Lung (tissue), 12 donors: ENCODE results near the gene PODXL. TPM values are rescaled to one million over a fixed set of nuclear protein-coding genes. Genes with fewer than 3 reads are reported as not detected.

ENCODE experiments used
- ATAC-seq: fragments of 200-7000 bp; cut with Tn5 transposase; one replicate; pipeline ENCODE4 v1.9.1; 2020; ENCODE audit warnings: moderate number of reproducible peaks; ENCODE audit not compliant: insufficient read depth, low FRiP score
- DNase-seq, 3 donors: peaks; one replicate each; pipeline ENCODE4 v3.0.0-alpha.2; 2013 to 2017
- H3K27ac ChIP-seq, 2 donors: one replicate each; pipeline ENCODE4 v1.5.1; 2013; ENCODE audit warnings: mild to moderate bottlenecking in 2 of 2, moderate library complexity in 2 of 2, control low read depth in 1 of 2, inconsistent platforms in 1 of 2, low read depth in 1 of 2, low read length in 1 of 2
- H3K27me3 ChIP-seq, 3 donors: one replicate each; pipeline ENCODE4 v1.5.1; 2013; ENCODE audit warnings: low read length in 2 of 3; ENCODE audit not compliant: control insufficient read depth in 3 of 3, insufficient read depth in 3 of 3
- H3K36me3 ChIP-seq, 4 donors: one replicate each; pipeline ENCODE4 v1.5.1; 2013; ENCODE audit warnings: low read length in 4 of 4, mild to moderate bottlenecking in 1 of 4, moderate library complexity in 1 of 4; ENCODE audit not compliant: control insufficient read depth in 4 of 4, insufficient read depth in 4 of 4
- H3K4me1 ChIP-seq, 5 donors: one replicate each; pipeline ENCODE4 v1.5.1; 2013; ENCODE audit warnings: low read length in 5 of 5, mild to moderate bottlenecking in 2 of 5, moderate library complexity in 1 of 5; ENCODE audit not compliant: control insufficient read depth in 5 of 5, insufficient read depth in 5 of 5
- H3K4me3 ChIP-seq: one replicate; pipeline ENCODE4 v1.5.1; 2013; ENCODE audit warnings: mild to moderate bottlenecking, control low read depth, moderate library complexity
- H3K9ac ChIP-seq, 2 donors: one replicate each; pipeline ENCODE4 v1.5.1; 2013; ENCODE audit warnings: low read length in 2 of 2, control low read depth in 1 of 2; ENCODE audit not compliant: insufficient read depth in 1 of 2
- H3K9me3 ChIP-seq, 4 donors: one replicate each; pipeline ENCODE4 v1.5.1; 2013; ENCODE audit warnings: low read length in 3 of 4, mild to moderate bottlenecking in 1 of 4, moderate library complexity in 1 of 4; ENCODE audit not compliant: control insufficient read depth in 4 of 4, insufficient read depth in 3 of 4
- CTCF ChIP-seq: IDR thresholded peaks from 2 replicates; pipeline ENCODE4 v1.5.1; 2012; ENCODE audit warnings: mild to moderate bottlenecking; ENCODE audit errors: control extremely low read depth, extremely low read depth
- whole genome bisulfite sequencing, 2 donors: extraction: QIAGEN DNeasy Blood & Tissue Kit; methylation state at CpG; one replicate each; pipeline ENCODE4 v1.1.7; 2013; 5-methylcytosine and 5-hydroxymethylcytosine counted together
- polyA plus RNA-seq, 2 donors: library from polyadenylated mRNA; stranded (reverse); fragments of 200-250 nt; gene quantifications; one replicate each; pipeline ENCODE4 v1.2.1, GENCODE V29; 2013
- total RNA-seq, 2 donors: library from RNA; depleted of rRNA in 1 of 2; stranded (reverse); fragments of >200 nt in 1 of 2; gene quantifications; one replicate each; pipeline ENCODE4 v1.2.1, GENCODE V29; 2014 to 2021
- donor health status: control.
- donor health status: control.
- donor health status: Bipolar disorder and iron deficiency.
- donor health status: healthy.
- donor health status: DM: yes; HTN: yes; CAD: no.

The PODXL gene
- total and polyA plus RNA-seq, 4 donors, result 24.3 to 133 (median 57.6) TPM

DNA sequence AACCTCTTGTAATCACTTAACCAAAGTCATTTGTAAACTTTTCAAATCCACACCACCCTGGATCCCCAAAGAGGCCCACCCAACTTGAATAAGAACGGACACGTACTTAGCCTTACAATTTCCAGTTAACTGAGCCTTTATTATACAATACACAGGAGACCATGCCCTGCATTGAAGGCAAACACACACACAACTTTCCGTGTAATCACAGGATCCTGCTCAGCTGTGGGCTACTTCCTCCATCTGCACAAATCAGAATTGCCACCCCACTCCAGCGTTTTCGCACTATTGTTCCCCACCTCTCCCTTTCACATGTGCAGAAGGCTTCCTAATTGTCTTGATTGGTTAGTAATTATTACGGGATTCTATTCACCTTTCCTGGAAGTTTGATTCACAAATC lies 12.1 kb upstream of the PODXL start:
- no peaks in the 10 kb centered on the region for H3K9me3 ChIP-seq
- no peak overlapping the region for H3K4me3 ChIP-seq
- no peaks in the 10 kb centered on the region for H3K27me3 ChIP-seq
- no peak overlapping the region for H3K27ac ChIP-seq
- H3K4me1 ChIP-seq, result peaks cover 0 to 6% (median 0%) of the 10 kb centered on the region in 5 donors
- DNase-seq (no peak), ATAC-seq (no peak)
- no peak overlapping the region for H3K9ac ChIP-seq
- no peak for TF ChIP-seq CTCF
- no peaks in the 10 kb centered on the region for H3K36me3 ChIP-seq
- WGBS, 2 donors, result 81% methylated on average over 6 of the region's 6 CpGs

GRCh38 chr7:131564640-131565039 lies 8.2 kb upstream of the PODXL start:
- H3K4me3 ChIP-seq, result no peak overlapping the region

GRCh38 chr7:131563918-131564317 lies 7.5 kb upstream of the PODXL start:
- Histone ChIP-seq H3K4me1 (peaks cover 0 to 5% (median 0%) of the 10 kb centered on the region in 5 donors), H3K27ac (no peak overlapping the region), H3K4me3 (no peak overlapping the region), H3K36me3 (no peaks in the 10 kb centered on the region), H3K9ac (no peak overlapping the region), H3K9me3 (no peaks in the 10 kb centered on the region), H3K27me3 (peaks cover 0 to 2% (median under 1%) of the 10 kb centered on the region in 3 donors)
- 86 to 88% methylated on average over 5 of the region's 5 CpGs for WGBS, 2 donors
- no peak for DNase-seq
- ATAC-seq, result no peak
- TF ChIP-seq CTCF, result no peak

More at GRCh38 chr7:131564640-131565039, 8.2 kb upstream of the PODXL start:
- no peaks in the 10 kb centered on the region for H3K27me3 ChIP-seq
- H3K36me3 ChIP-seq, result no peaks in the 10 kb centered on the region
- ATAC-seq, result no peak
- H3K27ac ChIP-seq, result no peak overlapping the region
- H3K4me1 ChIP-seq, result peaks cover 0 to 6% (median 0%) of the 10 kb centered on the region in 5 donors
- 61 to 74% methylated on average over 5 of the region's 5 CpGs for WGBS, 2 donors
- DNase-seq, result no peak
- no peak for TF ChIP-seq CTCF
- no peak overlapping the region for H3K9ac ChIP-seq
- no peaks in the 10 kb centered on the region for H3K9me3 ChIP-seq

GRCh38 chr7:131562941-131563340 lies 6.5 kb upstream of the PODXL start:
- H3K27ac ChIP-seq, result no peak overlapping the region
- peaks cover 0 to 7% (median 5%) of the 10 kb centered on the region in 3 donors for H3K27me3 ChIP-seq
- no peak for TF ChIP-seq CTCF
- 88 to 92% methylated on average over 2 of the region's 2 CpGs for WGBS, 2 donors
- no peak overlapping the region for H3K4me3 ChIP-seq
- ATAC-seq, result no peak
- H3K9ac ChIP-seq, result no peak overlapping the region
- H3K9me3 ChIP-seq, result no peaks in the 10 kb centered on the region
- DNase-seq, result no peak
- H3K36me3 ChIP-seq, result no peaks in the 10 kb centered on the region
- H3K4me1 ChIP-seq, result peaks cover 0 to 3% (median 0%) of the 10 kb centered on the region in 5 donors
